WERI-Rb-1 (cell line): Measurements from ENCODE around the gene TNFRSF8.

ENCODE experiments used
- DNase-seq: peaks from one replicate; pipeline ENCODE4 v3.0.0-alpha.2; 2020
- H3K27ac ChIP-seq: fragments of 250-450 bp; sonication (Bioruptor Pico); 2 replicates; pipeline ENCODE4 v1.5.1; 2020; ENCODE audit warnings: mild to moderate bottlenecking, moderate library complexity
- H3K27me3 ChIP-seq: fragments of 250-450 bp; sonication (Bioruptor Pico); 2 replicates; pipeline ENCODE4 v1.5.1; 2021; ENCODE audit warnings: mild to moderate bottlenecking, low read depth, moderate library complexity; ENCODE audit not compliant: insufficient read depth, severe bottlenecking
- H3K36me3 ChIP-seq: fragments of 250-450 bp; sonication (Bioruptor Pico); 2 replicates; pipeline ENCODE4 v1.5.1; 2020; ENCODE audit warnings: mild to moderate bottlenecking, moderate library complexity
- H3K4me3 ChIP-seq: 2 replicates; pipeline ENCODE4 v1.5.1; 2011; ENCODE audit warnings: low read depth, mild to moderate bottlenecking, control low read depth, low read length
- H3K9me3 ChIP-seq: fragments of 250-450 bp; sonication (Bioruptor Pico); 2 replicates; pipeline ENCODE4 v1.5.1; 2021; ENCODE audit warnings: mild to moderate bottlenecking, moderate library complexity; ENCODE audit not compliant: severe bottlenecking
- CTCF ChIP-seq: IDR thresholded peaks from 2 replicates; pipeline ENCODE4 v1.5.1; 2011; ENCODE audit warnings: low read depth, mild to moderate bottlenecking, control low read depth, inconsistent platforms, low read length

TNFRSF8 gene

DNA sequence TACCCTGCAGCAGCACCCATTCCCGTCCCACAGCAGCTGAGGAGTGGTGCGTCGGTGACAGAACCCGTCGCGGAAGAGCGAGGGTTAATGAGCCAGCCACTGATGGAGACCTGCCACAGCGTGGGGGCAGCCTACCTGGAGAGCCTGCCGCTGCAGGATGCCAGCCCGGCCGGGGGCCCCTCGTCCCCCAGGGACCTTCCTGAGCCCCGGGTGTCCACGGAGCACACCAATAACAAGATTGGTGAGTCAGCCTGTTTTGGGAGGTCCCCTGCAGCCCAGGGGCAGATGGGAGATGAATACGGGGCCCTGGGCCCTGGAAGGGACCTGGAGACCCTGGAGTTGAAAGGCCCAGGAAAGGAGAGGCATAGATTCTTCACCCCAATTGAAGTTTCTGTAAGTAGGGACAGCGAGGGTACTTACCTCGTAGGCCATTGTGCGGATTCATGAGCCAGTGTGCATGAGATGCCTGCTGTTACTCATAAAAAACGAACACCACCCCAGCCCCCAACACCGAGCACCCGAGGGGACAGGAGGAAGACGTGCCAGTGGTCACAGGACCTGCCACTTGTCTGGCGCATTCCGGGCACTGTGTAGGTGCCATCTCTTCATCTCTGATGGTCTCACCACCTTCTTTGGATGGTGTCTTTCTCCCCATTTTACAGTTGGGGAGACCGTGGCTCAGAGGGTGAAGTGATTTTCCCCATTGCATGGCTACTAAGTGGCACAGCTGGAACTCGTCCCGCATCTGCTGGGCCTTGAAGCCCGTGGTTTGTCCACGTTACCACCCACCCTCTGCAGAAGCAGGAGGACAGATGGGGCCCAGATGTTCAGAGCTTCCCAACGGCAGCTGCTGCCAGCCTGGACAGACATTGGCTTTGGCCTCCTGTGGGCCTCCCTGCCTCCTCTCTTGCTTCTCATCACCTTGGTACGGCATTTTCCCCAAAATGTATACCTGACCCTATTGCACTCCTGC, 75.4 kb downstream of the TNFRSF8 start:
- no peaks in the 10 kb centered on the region for H3K9me3 ChIP-seq
- no peak overlapping the region for H3K27ac ChIP-seq
- H3K4me3 ChIP-seq, result no peak overlapping the region
- no peaks in the 10 kb centered on the region for H3K36me3 ChIP-seq
- TF ChIP-seq CTCF, result no peak
- H3K27me3 ChIP-seq, result no peaks in the 10 kb centered on the region
- no peak for DNase-seq

DNA sequence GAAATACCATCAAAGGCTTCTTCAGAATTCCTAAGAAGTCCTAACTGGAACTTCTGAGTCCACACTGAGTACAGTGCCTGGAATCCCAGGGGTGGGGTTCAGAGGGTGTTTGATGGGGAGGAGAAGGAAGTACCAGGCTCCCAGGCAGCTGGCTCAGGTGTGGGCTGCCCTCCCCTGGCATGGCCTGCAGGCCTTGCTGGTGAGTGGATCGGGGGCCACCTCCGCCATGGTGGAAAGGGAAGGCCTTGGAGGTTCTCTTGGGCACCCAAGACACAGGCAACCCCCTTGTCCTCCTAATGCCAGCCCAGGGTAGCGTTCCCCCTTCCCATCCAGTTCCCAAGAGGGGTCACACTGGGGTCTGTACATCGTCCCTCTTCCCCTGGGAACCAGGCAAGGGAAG, 76.9 kb downstream of the TNFRSF8 start:
- H3K36me3 ChIP-seq, result no peaks in the 10 kb centered on the region
- H3K27me3 ChIP-seq, result no peaks in the 10 kb centered on the region
- DNase-seq, result no peak
- H3K9me3 ChIP-seq, result no peaks in the 10 kb centered on the region
- no peak overlapping the region for H3K27ac ChIP-seq
- no peak for TF ChIP-seq CTCF
- H3K4me3 ChIP-seq, result no peak overlapping the region

DNA sequence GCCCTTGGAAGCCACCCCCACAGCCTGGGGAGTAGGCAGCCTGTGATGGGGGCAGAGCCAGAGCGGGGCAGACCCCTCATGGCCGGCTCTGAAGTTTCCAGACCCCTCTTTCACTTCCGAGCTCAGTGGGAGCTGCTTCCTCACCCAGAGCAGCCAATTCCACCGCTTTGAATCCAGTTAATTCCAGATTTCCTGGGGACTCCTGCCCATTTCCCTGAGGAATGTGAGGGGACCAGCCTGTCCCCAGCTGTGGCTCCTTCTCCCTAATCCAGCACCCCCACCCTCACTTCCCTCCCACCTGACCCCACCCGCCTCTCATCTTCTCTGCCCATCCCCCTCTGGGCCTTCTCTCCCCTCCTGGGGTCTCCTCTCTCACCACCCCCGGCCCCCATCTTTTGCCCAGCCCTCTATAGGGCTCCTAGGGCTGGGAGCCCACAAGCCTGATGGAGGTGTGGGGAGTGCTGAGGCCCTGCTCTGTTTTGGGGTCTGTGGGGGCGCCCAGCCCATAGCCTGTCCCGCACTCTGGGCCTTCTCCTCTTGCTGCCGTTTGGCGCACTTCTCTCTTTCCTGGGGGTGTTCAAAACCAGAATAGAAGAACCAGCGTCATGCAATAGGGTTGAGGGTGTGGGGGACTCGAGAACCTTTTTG, 77.5 kb downstream of the TNFRSF8 start:
- Histone ChIP-seq H3K4me3 (no peak overlapping the region), H3K36me3 (no peaks in the 10 kb centered on the region), H3K27me3 (no peaks in the 10 kb centered on the region), H3K27ac (no peak overlapping the region), H3K9me3 (no peaks in the 10 kb centered on the region)
- TF ChIP-seq CTCF, result no peak
- no peak for DNase-seq

DNA sequence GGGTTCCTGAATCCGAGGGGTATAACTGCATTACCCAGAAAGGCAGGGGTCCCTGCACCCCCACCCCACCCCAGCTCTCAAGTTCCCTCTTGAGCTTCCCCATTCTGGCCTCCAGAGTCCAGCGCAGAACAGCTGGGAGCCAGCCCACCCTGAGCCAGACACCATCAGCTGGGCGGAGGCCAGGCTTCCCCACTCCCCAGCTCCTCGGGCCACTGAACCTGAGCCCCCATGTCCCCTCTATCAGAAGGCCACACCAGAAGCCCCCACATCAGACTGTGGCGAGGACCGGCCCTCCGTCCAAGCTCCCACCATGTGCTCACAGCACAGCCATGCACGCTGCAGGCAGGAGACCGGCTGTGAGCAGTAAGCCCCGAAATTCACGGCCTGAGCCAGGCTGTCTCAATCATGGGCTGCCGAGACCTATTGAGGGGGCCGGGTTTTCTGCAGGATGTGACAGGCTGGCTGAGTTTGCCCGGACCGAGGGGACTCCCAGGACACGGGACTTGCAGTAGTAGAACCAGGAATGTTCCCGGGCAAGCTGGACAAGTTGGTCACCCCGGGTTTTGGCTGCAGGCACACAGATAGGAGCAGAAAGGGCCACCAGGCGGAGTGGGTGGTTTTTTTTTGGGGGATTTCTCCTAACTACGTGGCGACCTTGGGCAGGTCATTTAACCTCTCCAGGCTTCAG, 78.2 kb downstream of the TNFRSF8 start:
- Histone ChIP-seq H3K9me3 (no peaks in the 10 kb centered on the region), H3K27me3 (no peaks in the 10 kb centered on the region), H3K36me3 (no peaks in the 10 kb centered on the region), H3K4me3 (no peak overlapping the region), H3K27ac (no peak overlapping the region)
- no peak for DNase-seq
- TF ChIP-seq CTCF, result no peak

- TF ChIP-seq CTCF, result no peak
- Histone ChIP-seq H3K36me3 (no peaks in the 10 kb centered on the region), H3K9me3 (no peaks in the 10 kb centered on the region), H3K27me3 (no peaks in the 10 kb centered on the region), H3K4me3 (no peak overlapping the region), H3K27ac (no peak overlapping the region)
- no peak for DNase-seq
Measured at GRCh38 chr1:12142141-12142823, 79.2 kb downstream of the TNFRSF8 start.
